K562 (cell line): ENCODE data around the gene ABCB9. TPM values are rescaled to one million over a fixed set of nuclear protein-coding genes. Genes with fewer than 3 reads are reported as not detected.

Experiments
- BCL6 ChIP-seq: fragments of 250-450 bp; sonication (Bioruptor Pico); IDR thresholded peaks from 2 replicates; pipeline ENCODE4 v1.4.0; 2020
- ERF ChIP-seq: fragments of 450-650 bp; formaldehyde crosslinking; IDR thresholded peaks from 2 replicates; pipeline ENCODE4 v1.4.0; 2020; ENCODE audit warnings: mild to moderate bottlenecking, mixed read lengths
- MEF2D ChIP-seq: conservative IDR thresholded peaks from 2 replicates; pipeline ENCODE4 v1.6.1; 2016; ENCODE audit warnings: low read depth, missing genetic modification characterization, missing compliant biosample characterization
- NFE2L1 ChIP-seq: fragments of 450-650 bp; IDR thresholded peaks from 2 replicates; pipeline ENCODE4 v1.6.1; 2016; ENCODE audit warnings: missing genetic modification characterization, low read depth, mild to moderate bottlenecking, missing compliant biosample characterization, moderate library complexity, borderline replicate concordance
- RCOR1 ChIP-seq, 2 experiments: IDR thresholded peaks; 2 replicates each; pipeline ENCODE4 v1.6.1; 2012; ENCODE audit warnings: low read depth in 2 of 2, low read length in 2 of 2, borderline replicate concordance in 1 of 2, improper control_type of control experiment in 1 of 2
- RHOXF2B ChIP-seq: fragments of 250-450 bp; sonication (Bioruptor Pico); conservative IDR thresholded peaks from 2 replicates; pipeline ENCODE4 v1.5.1; 2021
- SIRT6 ChIP-seq: IDR thresholded peaks from one replicate; pipeline ENCODE4 v1.6.1; 2012; ENCODE audit warnings: low read depth, mild to moderate bottlenecking, control low read depth, inconsistent platforms, low read length, moderate library complexity
- SLC30A9 ChIP-seq: fragments of 250-450 bp; sonication (Bioruptor Pico); IDR thresholded peaks from 2 replicates; pipeline ENCODE4 v1.8.0; 2022; ENCODE audit warnings: mild to moderate bottlenecking, moderate library complexity
- SMAD4 ChIP-seq: fragments of 250-450 bp; sonication (Bioruptor Pico); conservative IDR thresholded peaks from 2 replicates; pipeline ENCODE4 v1.8.0; 2021; ENCODE audit warnings: inconsistent platforms, mild to moderate bottlenecking, moderate library complexity
- SP2 ChIP-seq: IDR thresholded peaks from 2 replicates; pipeline ENCODE4 v1.6.1; 2011; ENCODE audit warnings: mild to moderate bottlenecking, low read depth, low read length, moderate library complexity; ENCODE audit not compliant: poor library complexity, severe bottlenecking; ENCODE audit errors: extremely low read depth
- ZNF143 ChIP-seq: sonication (generic); formaldehyde crosslinking; IDR thresholded peaks from 2 replicates; pipeline ENCODE4 v1.9.0; 2022; ENCODE audit warnings: mild to moderate bottlenecking, missing genetic modification reagents
- ZNF324 ChIP-seq: fragments of 250-450 bp; sonication (Bioruptor Pico); IDR thresholded peaks from 2 replicates; pipeline ENCODE4 v1.4.0; 2020; ENCODE audit warnings: mild to moderate bottlenecking
- ZNF766 ChIP-seq: fragments of 200-800 bp; sonication (Bioruptor generic); conservative IDR thresholded peaks from 2 replicates; pipeline ENCODE4 v1.6.1; 2016; ENCODE audit warnings: missing genetic modification characterization, missing compliant biosample characterization
- ZNF778 ChIP-seq: fragments of 450-650 bp; formaldehyde crosslinking; IDR thresholded peaks from 2 replicates; pipeline ENCODE4 v1.4.0; 2020; ENCODE audit warnings: mild to moderate bottlenecking, moderate library complexity
- polyA plus RNA-seq, 8 experiments: library from polyadenylated mRNA; depleted of rRNA in 4 of 8; stranded (reverse) in 5 of 8; unstranded in 3 of 8; fragments of >200 nt; fragmentation: Nextera tagmentation in 2 of 8; fragmentation: Illumina TruSeq in 1 of 8; extraction: Ambion mirVana in 2 of 8; extraction: Trizol in 1 of 8; gene quantifications; 2 replicates each; pipeline versions ENCODE4 v1.2.1 to v1.2.3, GENCODE V29; 2011 to 2014; ENCODE audit warnings: inconsistent platforms in 1 of 8, missing spikeins in 1 of 8
- total RNA-seq, 7 experiments: library from RNA; depleted of rRNA in 6 of 7; stranded (reverse); fragments of >200 nt in 6 of 7; fragmentation: Illumina TruSeq in 2 of 7; extraction: Trizol in 2 of 7; gene quantifications; 2 replicates each; pipeline versions ENCODE4 v1.2.1 to v1.2.3, GENCODE V29; 2011 to 2021; ENCODE audit warnings: low replicate concordance in 1 of 7
- TF ChIP-seq, protein P1 (sequence below): fragments of 450-650 bp; formaldehyde crosslinking; IDR thresholded peaks from 2 replicates; pipeline ENCODE4 v1.4.0; 2020; ENCODE audit warnings: mild to moderate bottlenecking, moderate library complexity
- TF ChIP-seq, protein P2 (sequence below): sonication (generic); formaldehyde crosslinking; IDR thresholded peaks from 2 replicates; pipeline ENCODE4 v1.8.1; 2023; ENCODE audit warnings: mild to moderate bottlenecking, missing genetic modification reagents
- TF ChIP-seq, protein P3 (sequence below): fragments of 450-650 bp; IDR thresholded peaks from 2 replicates; pipeline ENCODE4 v1.6.1; 2014; ENCODE audit warnings: low read depth, mild to moderate bottlenecking, moderate library complexity, borderline replicate concordance

ABCB9 gene
- total and polyA plus RNA-seq, 9 of the 15 experiments (the other 6 are each of a cell fraction or from before 2014, with no cell fraction given) = 0.20 to 12.6 (median 6.2) TPM

DNA sequence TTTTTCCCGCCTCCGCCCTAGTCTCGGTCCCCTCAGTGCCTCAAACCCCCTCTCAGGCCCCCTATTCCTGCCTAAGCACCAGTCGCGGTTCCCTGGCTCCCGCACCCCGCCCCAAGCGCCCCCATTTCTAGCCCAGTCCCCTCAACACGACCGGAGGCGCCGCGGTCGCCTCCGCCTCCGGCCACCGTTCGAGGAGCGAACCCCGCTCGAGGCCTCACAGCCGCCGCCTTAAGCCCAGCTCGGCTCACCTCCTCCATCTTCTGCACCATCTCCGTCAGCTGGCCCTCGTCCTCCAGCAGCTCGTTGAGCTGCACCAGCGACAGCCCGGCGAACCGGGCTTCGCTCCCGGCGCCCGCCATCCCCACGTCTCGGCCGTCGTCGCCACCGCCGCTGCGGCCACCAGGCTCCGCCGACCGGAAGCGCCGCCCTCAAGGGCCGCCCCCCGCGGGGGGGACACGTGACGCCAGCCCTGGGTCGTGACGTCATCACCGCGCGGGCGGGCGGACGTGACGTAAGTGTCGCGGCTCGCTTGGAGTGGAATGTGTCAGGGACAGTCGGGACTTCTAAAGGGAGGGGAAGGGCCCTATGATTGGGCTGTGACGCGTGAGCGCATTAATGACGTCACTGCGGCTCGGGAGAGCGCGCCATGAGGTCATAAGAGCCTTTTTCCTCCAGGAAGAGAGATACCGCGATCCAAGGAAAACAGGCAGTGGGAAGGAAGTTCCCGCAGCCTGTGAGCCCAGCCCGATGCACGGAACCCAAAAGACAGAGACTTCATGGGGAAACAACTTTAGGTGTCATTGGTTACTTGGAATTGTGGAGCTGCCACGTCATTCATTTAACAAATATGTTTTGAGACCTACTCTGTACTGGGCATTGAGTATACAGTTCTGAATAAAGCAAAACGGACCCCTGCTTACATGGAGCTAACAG lies 70.3 kb downstream of the ABCB9 start, which contains the start of gene VPS37B (continued):
- TF ChIP-seq ZNF324 (no peak), ZNF766 (CRISPR knock-in tag) (peak; percentile 65; the same call in 1 of the 2 replicates), RCOR1 (IDR thresholded peaks at IDR 0.05; ENCODE audit: borderline replicate concordance in 1 of 2, low read depth in 2 of 2, low read length in 2 of 2) (peak; percentile 16 to 88; a peak in 2 of 4 replicates), ZNF143 (CRISPR knock-in tag) (no peak), SLC30A9 (CRISPR knock-in tag) (no peak), SMAD4 (CRISPR knock-in tag) (peak; percentile 91), SIRT6 (no peak), ERF (CRISPR knock-in tag) (peak; percentile 64; the same call in 1 of the 2 replicates), MEF2D (tag) (no peak), ZNF778 (CRISPR knock-in tag) (no peak), SP2 (no peak), BCL6 (CRISPR knock-in tag) (no peak), NFE2L1 (tag) (no peak), RHOXF2B (no peak)
- TF ChIP-seq, protein P1, sequence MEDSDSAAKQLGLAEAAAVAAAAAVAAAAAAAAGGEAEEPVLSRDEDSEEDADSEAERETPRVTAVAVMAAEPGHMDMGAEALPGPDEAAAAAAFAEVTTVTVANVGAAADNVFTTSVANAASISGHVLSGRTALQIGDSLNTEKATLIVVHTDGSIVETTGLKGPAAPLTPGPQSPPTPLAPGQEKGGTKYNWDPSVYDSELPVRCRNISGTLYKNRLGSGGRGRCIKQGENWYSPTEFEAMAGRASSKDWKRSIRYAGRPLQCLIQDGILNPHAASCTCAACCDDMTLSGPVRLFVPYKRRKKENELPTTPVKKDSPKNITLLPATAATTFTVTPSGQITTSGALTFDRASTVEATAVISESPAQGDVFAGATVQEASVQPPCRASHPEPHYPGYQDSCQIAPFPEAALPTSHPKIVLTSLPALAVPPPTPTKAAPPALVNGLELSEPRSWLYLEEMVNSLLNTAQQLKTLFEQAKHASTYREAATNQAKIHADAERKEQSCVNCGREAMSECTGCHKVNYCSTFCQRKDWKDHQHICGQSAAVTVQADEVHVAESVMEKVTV (CRISPR knock-in tag) = no peak
- TF ChIP-seq, protein P2, sequence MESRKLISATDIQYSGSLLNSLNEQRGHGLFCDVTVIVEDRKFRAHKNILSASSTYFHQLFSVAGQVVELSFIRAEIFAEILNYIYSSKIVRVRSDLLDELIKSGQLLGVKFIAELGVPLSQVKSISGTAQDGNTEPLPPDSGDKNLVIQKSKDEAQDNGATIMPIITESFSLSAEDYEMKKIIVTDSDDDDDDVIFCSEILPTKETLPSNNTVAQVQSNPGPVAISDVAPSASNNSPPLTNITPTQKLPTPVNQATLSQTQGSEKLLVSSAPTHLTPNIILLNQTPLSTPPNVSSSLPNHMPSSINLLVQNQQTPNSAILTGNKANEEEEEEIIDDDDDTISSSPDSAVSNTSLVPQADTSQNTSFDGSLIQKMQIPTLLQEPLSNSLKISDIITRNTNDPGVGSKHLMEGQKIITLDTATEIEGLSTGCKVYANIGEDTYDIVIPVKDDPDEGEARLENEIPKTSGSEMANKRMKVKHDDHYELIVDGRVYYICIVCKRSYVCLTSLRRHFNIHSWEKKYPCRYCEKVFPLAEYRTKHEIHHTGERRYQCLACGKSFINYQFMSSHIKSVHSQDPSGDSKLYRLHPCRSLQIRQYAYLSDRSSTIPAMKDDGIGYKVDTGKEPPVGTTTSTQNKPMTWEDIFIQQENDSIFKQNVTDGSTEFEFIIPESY (CRISPR knock-in tag) = peak; percentile 93
- TF ChIP-seq, protein P3, sequence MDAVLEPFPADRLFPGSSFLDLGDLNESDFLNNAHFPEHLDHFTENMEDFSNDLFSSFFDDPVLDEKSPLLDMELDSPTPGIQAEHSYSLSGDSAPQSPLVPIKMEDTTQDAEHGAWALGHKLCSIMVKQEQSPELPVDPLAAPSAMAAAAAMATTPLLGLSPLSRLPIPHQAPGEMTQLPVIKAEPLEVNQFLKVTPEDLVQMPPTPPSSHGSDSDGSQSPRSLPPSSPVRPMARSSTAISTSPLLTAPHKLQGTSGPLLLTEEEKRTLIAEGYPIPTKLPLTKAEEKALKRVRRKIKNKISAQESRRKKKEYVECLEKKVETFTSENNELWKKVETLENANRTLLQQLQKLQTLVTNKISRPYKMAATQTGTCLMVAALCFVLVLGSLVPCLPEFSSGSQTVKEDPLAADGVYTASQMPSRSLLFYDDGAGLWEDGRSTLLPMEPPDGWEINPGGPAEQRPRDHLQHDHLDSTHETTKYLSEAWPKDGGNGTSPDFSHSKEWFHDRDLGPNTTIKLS = peak; percentile 83
